Psoas muscle (tissue), 8 donors: ENCODE measurements around the gene PROS1. TPM values are rescaled to one million over a fixed set of nuclear protein-coding genes. Genes with fewer than 3 reads are reported as not detected.

ENCODE experiments used
- ATAC-seq, 4 donors: fragments of 200-7000 bp; cut with Tn5 transposase; one replicate each; pipeline ENCODE4 v1.9.1; 2020; ENCODE audit warnings: moderate library complexity in 3 of 4, mild to moderate bottlenecking in 2 of 4
- DNase-seq, 2 donors: peaks; one replicate each; pipeline ENCODE4 v3.0.0-alpha.2; 2020
- H3K27ac ChIP-seq: fragments of 200-600 bp; one replicate; pipeline ENCODE4 v1.8.0; 2022
- H3K27me3 ChIP-seq, 3 donors: fragments of 200-600 bp in 1 of 3; one replicate each; pipeline versions ENCODE4 v1.6.1 to v1.8.0; 2013 to 2022; ENCODE audit warnings: low read length in 2 of 3, mild to moderate bottlenecking in 2 of 3, moderate library complexity in 1 of 3; ENCODE audit not compliant: insufficient read depth in 3 of 3
- H3K36me3 ChIP-seq, 2 donors: fragments of 200-600 bp in 1 of 2; one replicate each; pipeline versions ENCODE4 v1.6.1 to v1.8.0; 2013 to 2022; ENCODE audit warnings: low read depth in 1 of 2, mild to moderate bottlenecking in 1 of 2, moderate library complexity in 1 of 2; ENCODE audit not compliant: insufficient read depth in 1 of 2
- H3K4me1 ChIP-seq: fragments of 200-600 bp; one replicate; pipeline ENCODE4 v1.8.0; 2022
- H3K4me3 ChIP-seq: fragments of 200-600 bp; one replicate; pipeline ENCODE4 v1.8.0; 2022; ENCODE audit warnings: mild to moderate bottlenecking
- H3K9me3 ChIP-seq: fragments of 200-600 bp; one replicate; pipeline ENCODE4 v1.8.0; 2022
- CTCF ChIP-seq: fragments of 200-600 bp; IDR thresholded peaks from one replicate; pipeline ENCODE4 v1.8.0; 2022; ENCODE audit warnings: antibody characterized with exemption
- WGBS, 3 donors: extraction: QIAGEN DNeasy Blood & Tissue Kit; methylation state at CpG; one replicate each; pipeline versions ENCODE4 v1.1.6 to v1.1.7; 2013; 5-methylcytosine and 5-hydroxymethylcytosine counted together
- intact Hi-C, 2 donors: fragments of 100-400 bp; cut with DNase I; formaldehyde crosslinking; loops; one replicate each; pipeline versions ENCODE4 v1.11.0 to v1.14.2; 2022
- long read RNA-seq, 2 donors: library from polyadenylated mRNA; unstranded; transcript quantifications; one replicate each; pipeline ENCODE4 v2.0.0, GENCODE V29; 2021
- polyA plus RNA-seq, 3 donors: library from polyadenylated mRNA; stranded (reverse); fragments of 200-250 nt; gene quantifications; one replicate each; pipeline ENCODE4 v1.2.3, GENCODE V29; 2013
- total RNA-seq, 4 donors: library from RNA; stranded (reverse); fragmentation: NEBNext Ultra II Directional in 2 of 4; extraction: Animal tissue kit (Norgen Biotek cat#: 25700) in 2 of 4; gene quantifications; one replicate each; pipeline versions ENCODE4 v1.2.1 to v1.2.4, GENCODE V29; 2021 to 2023
- donor health status: healthy with polysubstance abuse.
- donor health status: DM: no; HTN: no; CAD: no; lungs with moderate emphysema.
- donor health status: Bipolar disorder and iron deficiency.
- donor health status: healthy.
- donor health status: DM: yes; HTN: yes; CAD: no.
- donor health status: DM: no; HTN: no; CAD: no.
- donor health status: DM: no; HTN: no; CAD: no.
- donor health status: DM: yes; HTN: yes; CAD: no.

Gene PROS1
- total RNA-seq (1 to 10 TPM; 5.2 to 9.4 (median 8.8) TPM), polyA plus RNA-seq (1 to 10 TPM; 3.8 to 6.0 (median 5.2) TPM)
- long read RNA-seq, donor 1, transcript PROS1-202 (15 exons, 3,583 nt): major isoform, 25 of 27 reads
- long read RNA-seq, donor 1, partial matches to known transcripts: 0 of 27 reads
- long read RNA-seq, donor 1, other reads (novel, unspliced or antisense): 2 of 27 reads
- long read RNA-seq, donor 2, transcript PROS1-202 (15 exons, 3,583 nt): major isoform, 13 of 16 reads
- long read RNA-seq, donor 2, partial matches to known transcripts: 2 of 16 reads
- long read RNA-seq, donor 2, other reads (novel, unspliced or antisense): 0 of 16 reads

- TF ChIP-seq CTCF: no peak
Measured at GRCh38 chr3:93973131-93974126, at the start of gene PROS1. Gene PROS1 (minus strand): TSS chr3:93973896. CDS start chr3:93973749, 147 bp downstream.

GRCh38 chr3:94020293-94020692, 46.6 kb upstream of the PROS1 start:
- ATAC-seq: no peak
- no peaks in the 10 kb centered on the region for H3K9me3 ChIP-seq
- no peak for TF ChIP-seq CTCF
- intact Hi-C loops: no loop called here
- DNase-seq: no peak
- H3K4me1 ChIP-seq: no peaks in the 10 kb centered on the region
- H3K4me3 ChIP-seq: no peak overlapping the region
- H3K27ac ChIP-seq: no peak overlapping the region
- WGBS, 3 donors: 85 to 94% (median 92%) methylated on average over 3 of the region's 3 CpGs
- no peaks in the 10 kb centered on the region for H3K27me3 ChIP-seq
- H3K36me3 ChIP-seq: no peaks in the 10 kb centered on the region

More at GRCh38 chr3:93973131-93974126, at the start of gene PROS1:
- peak; percentile 84 to 90 for DNase-seq
- H3K36me3 ChIP-seq: no peaks in the 10 kb centered on the region
- peak within 1 kb of the TSS; percentile 67 for H3K4me3 ChIP-seq
- intact Hi-C loops: no loop called here
- ATAC-seq: peak; percentile 80 to 95 (median 92)
- no peaks in the 10 kb centered on the region for H3K27me3 ChIP-seq
- H3K9me3 ChIP-seq: no peaks in the 10 kb centered on the region
- no peaks in the 10 kb centered on the region for H3K4me1 ChIP-seq
- H3K27ac ChIP-seq: peak within 1 kb of the TSS; percentile 79
- 1% methylated on average over 51 to 53 of the region's 53 CpGs for WGBS, 3 donors

GRCh38 chr3:94019659-94020058, 46.0 kb upstream of the PROS1 start:
- Histone ChIP-seq H3K4me3 (no peak overlapping the region), H3K27ac (no peak overlapping the region), H3K27me3 (no peaks in the 10 kb centered on the region), H3K9me3 (no peaks in the 10 kb centered on the region), H3K4me1 (no peaks in the 10 kb centered on the region), H3K36me3 (no peaks in the 10 kb centered on the region)
- DNase-seq (no peak), ATAC-seq (no peak)
- TF ChIP-seq CTCF: no peak
- intact Hi-C loops: no loop called here
- WGBS, 3 donors: 75 to 92% (median 86%) methylated on average over 2 of the region's 2 CpGs

- no peak overlapping the region for H3K4me3 ChIP-seq
- H3K36me3 ChIP-seq: no peaks in the 10 kb centered on the region
- no peak overlapping the region for H3K27ac ChIP-seq
- no peaks in the 10 kb centered on the region for H3K27me3 ChIP-seq
- intact Hi-C loops: no loop called here
- ATAC-seq (no peak), DNase-seq (no peak)
- H3K9me3 ChIP-seq: no peaks in the 10 kb centered on the region
- no peaks in the 10 kb centered on the region for H3K4me1 ChIP-seq
- 68 to 85% (median 76%) methylated on average over 1 of the region's 1 CpG for WGBS, 3 donors
- no peak for TF ChIP-seq CTCF
Measured at GRCh38 chr3:94015025-94015424, 41.3 kb upstream of the PROS1 start.
